Activated T-helper 17 cell treated with anti-CD3 and anti-CD28 coated beads, Interleukin-2, amount 50 U/mL, for 72 hours (primary cell): ENCODE results near the gene TNFAIP1. TPM values are rescaled to one million over a fixed set of nuclear protein-coding genes. Genes with fewer than 3 reads are reported as not detected.

Source experiments
- total RNA-seq, 2 donors: library from RNA; stranded (reverse); gene quantifications; one replicate each; pipeline ENCODE4 v1.2.3, GENCODE V29; 2022

Gene TNFAIP1
- total RNA-seq, 2 donors from 2014 or later: 24.9 to 30.0 TPM

Other genes with a start within 250 kb of the TNFAIP1 start
- gene TMEM97, start 16.6 kb upstream of the TNFAIP1 start, total RNA-seq: 10 to 100 TPM; 25.0 to 41.0 TPM
- gene IFT20, start 289 bp upstream of the TNFAIP1 start, total RNA-seq: 10 to 100 TPM; 17.5 to 21.3 TPM
- gene POLDIP2, start 21.8 kb downstream of the TNFAIP1 start, total RNA-seq: 100 to 1,000 TPM in 1 of 2 donors, 10 to 100 TPM in 1; 48.9 to 109 TPM
- gene SEBOX, start 29.4 kb downstream of the TNFAIP1 start, total RNA-seq: not detected
- gene VTN, start 34.5 kb downstream of the TNFAIP1 start, total RNA-seq: under 1 TPM; 0.16 to 0.43 TPM
- 10 to 100 TPM; 30.1 to 33.7 TPM for gene SARM1, start 35.9 kb downstream of the TNFAIP1 start, total RNA-seq
- gene SLC46A1, start 70.5 kb downstream of the TNFAIP1 start, total RNA-seq: 1 to 10 TPM; 2.5 to 4.4 TPM
- gene SLC13A2, start 137.9 kb downstream of the TNFAIP1 start, total RNA-seq: not detected
- gene FOXN1, start 170.6 kb downstream of the TNFAIP1 start, total RNA-seq: not detected
- 10 to 100 TPM; 39.1 to 67.7 TPM for gene UNC119, start 216.9 kb downstream of the TNFAIP1 start, total RNA-seq
- gene PIGS, start 235.8 kb downstream of the TNFAIP1 start, total RNA-seq: 10 to 100 TPM; 33.2 to 38.9 TPM
- 100 to 1,000 TPM in 1 of 2 donors, 10 to 100 TPM in 1; 55.0 to 335 TPM for gene ALDOC, start 241.1 kb downstream of the TNFAIP1 start, total RNA-seq